DOHH2 (cell line): ENCODE data around the gene CDK3.

Experiments
- EZH2phosphoT487 ChIP-seq: fragments of 200-600 bp; sonication (generic); IDR thresholded peaks from 2 replicates; pipeline ENCODE4 v1.6.1; 2017; ENCODE audit warnings: borderline replicate concordance, mild to moderate bottlenecking, antibody characterized with exemption, low read length, moderate library complexity, mixed read lengths
- TF ChIP-seq, protein P1 (sequence below): fragments of 200-600 bp; sonication (generic); IDR thresholded peaks from one replicate; pipeline ENCODE4 v1.5.1; 2014; ENCODE audit warnings: antibody characterized with exemption, mild to moderate bottlenecking, low read depth, low read length; ENCODE audit not compliant: poor library complexity, severe bottlenecking

DNA sequence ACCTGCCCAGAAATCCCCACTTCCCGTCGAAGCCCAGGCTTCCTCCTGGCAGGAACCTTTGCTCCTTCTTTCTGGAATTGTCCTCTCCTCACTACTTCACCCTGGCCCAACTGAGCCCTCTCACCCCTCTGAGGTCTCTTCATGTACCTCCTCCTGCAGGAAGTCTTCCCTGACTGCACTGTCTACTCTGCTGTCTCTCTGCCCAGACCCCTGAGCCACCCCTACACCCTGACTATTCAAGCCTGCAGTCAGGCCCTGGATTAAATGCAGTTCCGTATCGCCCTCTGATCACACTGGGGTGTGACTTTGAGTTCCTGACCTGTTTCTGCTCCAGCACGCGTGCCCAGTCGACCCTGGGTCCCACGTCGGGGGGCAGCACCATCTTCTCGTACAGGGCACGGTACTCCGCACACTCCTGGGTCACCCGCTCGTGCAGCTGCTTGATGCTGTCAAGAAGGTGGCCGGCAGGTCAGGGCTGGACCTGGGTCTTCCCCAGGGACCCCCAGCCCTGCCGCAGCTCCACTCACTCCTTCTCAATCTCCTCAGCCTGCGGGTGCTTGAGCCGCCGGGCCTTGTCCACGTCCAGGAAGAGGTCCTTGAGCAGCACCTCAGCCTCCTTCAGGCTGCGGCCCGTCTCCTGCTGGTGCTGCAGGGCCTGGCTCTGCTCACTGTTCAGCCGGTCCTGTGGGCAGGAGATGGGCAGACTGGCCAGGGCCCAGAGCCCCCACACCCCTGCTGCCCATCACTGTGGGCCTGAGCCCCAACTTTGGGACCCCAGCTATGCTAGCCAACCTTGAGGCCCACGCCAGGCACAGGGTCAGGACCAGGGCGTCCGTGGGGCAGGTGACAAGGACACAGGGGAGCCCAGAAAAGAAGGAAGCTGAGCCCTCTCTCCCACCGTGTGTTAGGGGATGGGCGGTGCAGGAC lies 22.6 kb downstream of the CDK3 start:
- TF ChIP-seq, protein P1, sequence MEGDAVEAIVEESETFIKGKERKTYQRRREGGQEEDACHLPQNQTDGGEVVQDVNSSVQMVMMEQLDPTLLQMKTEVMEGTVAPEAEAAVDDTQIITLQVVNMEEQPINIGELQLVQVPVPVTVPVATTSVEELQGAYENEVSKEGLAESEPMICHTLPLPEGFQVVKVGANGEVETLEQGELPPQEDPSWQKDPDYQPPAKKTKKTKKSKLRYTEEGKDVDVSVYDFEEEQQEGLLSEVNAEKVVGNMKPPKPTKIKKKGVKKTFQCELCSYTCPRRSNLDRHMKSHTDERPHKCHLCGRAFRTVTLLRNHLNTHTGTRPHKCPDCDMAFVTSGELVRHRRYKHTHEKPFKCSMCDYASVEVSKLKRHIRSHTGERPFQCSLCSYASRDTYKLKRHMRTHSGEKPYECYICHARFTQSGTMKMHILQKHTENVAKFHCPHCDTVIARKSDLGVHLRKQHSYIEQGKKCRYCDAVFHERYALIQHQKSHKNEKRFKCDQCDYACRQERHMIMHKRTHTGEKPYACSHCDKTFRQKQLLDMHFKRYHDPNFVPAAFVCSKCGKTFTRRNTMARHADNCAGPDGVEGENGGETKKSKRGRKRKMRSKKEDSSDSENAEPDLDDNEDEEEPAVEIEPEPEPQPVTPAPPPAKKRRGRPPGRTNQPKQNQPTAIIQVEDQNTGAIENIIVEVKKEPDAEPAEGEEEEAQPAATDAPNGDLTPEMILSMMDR = no peak
- TF ChIP-seq EZH2phosphoT487 = no peak
